Uterus (tissue), 2 donors: Measurements from ENCODE around the gene ZC3HAV1.

Experiments used
- CTCF ChIP-seq, 4 experiments: fragments of 200-600 bp in 2 of 4; fragments of 450-650 bp in 2 of 4; sonication (generic) in 2 of 4; IDR thresholded peaks; one replicate each; pipeline ENCODE4 v1.5.1; 2016 to 2019; ENCODE audit warnings: antibody characterized with exemption in 4 of 4, mild to moderate bottlenecking in 2 of 4, moderate library complexity in 1 of 4
- POLR2A ChIP-seq, 2 donors: fragments of 450-650 bp; IDR thresholded peaks; one replicate each; pipeline ENCODE4 v1.6.1; 2016; ENCODE audit warnings: antibody characterized with exemption in 2 of 2, mild to moderate bottlenecking in 1 of 2, moderate library complexity in 1 of 2

DNA sequence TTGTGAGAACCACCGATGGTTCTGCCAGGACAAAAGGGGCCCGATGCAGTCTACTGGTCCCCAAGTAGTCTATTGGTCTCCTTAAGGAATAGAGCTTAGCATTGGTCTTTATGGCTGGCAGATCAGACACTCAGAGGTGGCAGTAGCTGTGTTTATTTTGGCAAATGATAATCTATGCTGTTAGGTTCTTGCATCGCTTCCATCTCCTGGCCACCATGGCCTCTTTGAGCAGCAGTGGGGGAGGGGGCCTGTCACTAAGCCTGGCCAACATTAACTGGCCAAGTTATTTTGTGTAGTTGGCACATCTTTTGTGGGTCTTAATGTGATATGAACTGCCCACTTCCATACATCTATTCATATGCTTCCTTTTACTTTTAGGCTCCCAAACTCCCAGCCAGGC is 4.5 kb upstream of the ZC3HAV1 start:
- no peak for TF ChIP-seq POLR2A (IDR thresholded peaks at IDR 0.05)
- TF ChIP-seq CTCF (IDR thresholded peaks at IDR 0.05): no peak
